Liver (tissue), 9 donors: ENCODE results near the gene RADIL. TPM values are rescaled to one million over a fixed set of nuclear protein-coding genes. Genes with fewer than 3 reads are reported as not detected.

ENCODE experiments used
- DNase-seq: peaks from one replicate; pipeline ENCODE4 v3.0.0-alpha.2; 2017; ENCODE audit warnings: low spot score
- H3K27ac ChIP-seq, 2 donors: one replicate each; pipeline ENCODE4 v1.7.0; 2013; ENCODE audit warnings: inconsistent platforms in 2 of 2, low read length in 2 of 2, control low read depth in 1 of 2, low read depth in 1 of 2, mild to moderate bottlenecking in 1 of 2
- H3K27me3 ChIP-seq, 4 donors: one replicate each; pipeline versions ENCODE4 v1.6.1 to v1.7.0; 2013; ENCODE audit warnings: low read length in 3 of 4, inconsistent platforms in 1 of 4, mild to moderate bottlenecking in 1 of 4, moderate library complexity in 1 of 4; ENCODE audit not compliant: control insufficient read depth in 4 of 4, insufficient read depth in 4 of 4
- H3K36me3 ChIP-seq, 4 donors: one replicate each; pipeline versions ENCODE4 v1.6.1 to v1.7.0; 2013; ENCODE audit warnings: low read length in 3 of 4, mild to moderate bottlenecking in 3 of 4, low read depth in 1 of 4, moderate library complexity in 1 of 4; ENCODE audit not compliant: control insufficient read depth in 4 of 4, insufficient read depth in 3 of 4
- H3K4me1 ChIP-seq, 4 donors: one replicate each; pipeline versions ENCODE4 v1.6.1 to v1.7.0; 2013; ENCODE audit warnings: low read length in 3 of 4, mild to moderate bottlenecking in 3 of 4, moderate library complexity in 1 of 4; ENCODE audit not compliant: control insufficient read depth in 4 of 4, insufficient read depth in 4 of 4
- H3K4me3 ChIP-seq, 3 donors: one replicate each; pipeline versions ENCODE4 v1.6.1 to v1.7.0; 2013; ENCODE audit warnings: low read length in 3 of 3, control low read depth in 1 of 3, low read depth in 1 of 3, mild to moderate bottlenecking in 1 of 3
- H3K9ac ChIP-seq, 2 donors: one replicate each; pipeline ENCODE4 v1.7.0; 2013; ENCODE audit warnings: low read length in 2 of 2, mild to moderate bottlenecking in 2 of 2, moderate library complexity in 2 of 2, control low read depth in 1 of 2, low read depth in 1 of 2
- H3K9me3 ChIP-seq, 4 donors: one replicate each; pipeline versions ENCODE4 v1.6.1 to v1.7.0; 2013; ENCODE audit warnings: low read length in 3 of 4; ENCODE audit not compliant: control insufficient read depth in 4 of 4
- ATF3 ChIP-seq: IDR thresholded peaks from 2 replicates; pipeline ENCODE4 v1.6.1; 2016; ENCODE audit warnings: antibody characterized with exemption
- EGR1 ChIP-seq, 2 donors: IDR thresholded peaks; 2 replicates each; pipeline ENCODE4 v1.6.1; 2016 to 2018; ENCODE audit warnings: antibody characterized with exemption in 2 of 2, low read depth in 2 of 2
- FOXA1 ChIP-seq: IDR thresholded peaks from 2 replicates; pipeline ENCODE4 v1.6.1; 2016; ENCODE audit warnings: antibody characterized with exemption
- FOXA2 ChIP-seq: IDR thresholded peaks from 2 replicates; pipeline ENCODE4 v1.6.1; 2016; ENCODE audit warnings: antibody characterized with exemption
- GABPA ChIP-seq, 2 donors: IDR thresholded peaks in 1 of 2; conservative IDR thresholded peaks in 1 of 2; 2 replicates each; pipeline ENCODE4 v1.6.1; 2016; ENCODE audit warnings: antibody characterized with exemption in 2 of 2, mild to moderate bottlenecking in 1 of 2, moderate library complexity in 1 of 2
- HNF4A ChIP-seq, 2 donors: conservative IDR thresholded peaks; 2 replicates each; pipeline ENCODE4 v1.6.1; 2016; ENCODE audit warnings: antibody characterized with exemption in 2 of 2, mild to moderate bottlenecking in 2 of 2
- HNF4G ChIP-seq: IDR thresholded peaks from 2 replicates; pipeline ENCODE4 v1.6.1; 2016; ENCODE audit warnings: antibody characterized with exemption
- JUND ChIP-seq, 2 donors: IDR thresholded peaks; 2 replicates each; pipeline ENCODE4 v1.6.1; 2016; ENCODE audit warnings: antibody characterized with exemption in 2 of 2
- NR2F2 ChIP-seq: IDR thresholded peaks from 2 replicates; pipeline ENCODE4 v1.6.1; 2016; ENCODE audit warnings: antibody characterized with exemption
- RAD21 ChIP-seq, 2 donors: IDR thresholded peaks; 2 replicates each; pipeline ENCODE4 v1.6.1; 2016; ENCODE audit warnings: antibody characterized with exemption in 2 of 2, mild to moderate bottlenecking in 2 of 2
- REST ChIP-seq: IDR thresholded peaks from 2 replicates; pipeline ENCODE4 v1.6.1; 2016; ENCODE audit warnings: antibody characterized with exemption, mild to moderate bottlenecking
- RXRA ChIP-seq, 2 donors: IDR thresholded peaks; 2 replicates each; pipeline ENCODE4 v1.6.1; 2017 to 2018; ENCODE audit warnings: antibody characterized with exemption in 2 of 2, mild to moderate bottlenecking in 1 of 2
- SP1 ChIP-seq: IDR thresholded peaks from 2 replicates; pipeline ENCODE4 v1.6.1; 2018; ENCODE audit warnings: antibody characterized with exemption, mild to moderate bottlenecking
- TAF1 ChIP-seq: conservative IDR thresholded peaks from 2 replicates; pipeline ENCODE4 v1.6.1; 2016; ENCODE audit warnings: antibody characterized with exemption, mild to moderate bottlenecking
- YY1 ChIP-seq: IDR thresholded peaks from 2 replicates; pipeline ENCODE4 v1.6.1; 2016; ENCODE audit warnings: antibody characterized with exemption, mild to moderate bottlenecking
- WGBS: extraction: QIAGEN DNeasy Blood & Tissue Kit; methylation state at CpG from one replicate; pipeline ENCODE4 v1.1.7; 2013; 5-methylcytosine and 5-hydroxymethylcytosine counted together
- polyA plus RNA-seq, 2 donors: library from polyadenylated mRNA; stranded (reverse) in 1 of 2; unstranded in 1 of 2; fragments of 200-250 nt in 1 of 2; fragments of >200 nt in 1 of 2; fragmentation: Nextera tagmentation in 1 of 2; extraction: Ambion mirVana in 1 of 2; gene quantifications; one replicate each; pipeline versions ENCODE4 v1.2.1 to v1.2.3, GENCODE V29; 2013 to 2015
- total RNA-seq, 2 donors: library from RNA; depleted of rRNA; stranded (reverse); fragments of >200 nt; gene quantifications; one replicate each; pipeline ENCODE4 v1.2.3, GENCODE V29; 2014
- TF ChIP-seq, protein P1 (sequence below): fragments of 150-350 bp; IDR thresholded peaks from 2 replicates; pipeline ENCODE4 v1.5.1; 2017; ENCODE audit warnings: improper control_type of control experiment, low read depth, low read length; ENCODE audit not compliant: missing input control
- TF ChIP-seq, protein P2 (sequence below): IDR thresholded peaks from 2 replicates; pipeline ENCODE4 v1.6.1; 2016; ENCODE audit warnings: antibody characterized with exemption
- TF ChIP-seq, protein P3 (sequence below): IDR thresholded peaks from 2 replicates; pipeline ENCODE4 v1.6.1; 2016; ENCODE audit warnings: antibody characterized with exemption
- donor health status: healthy.
- donor health status: healthy.
- donor health status: healthy.
- donor health status: healthy.
- donor health status: healthy.

Gene RADIL
- total and polyA plus RNA-seq, 4 donors = 0.14 to 0.25 (median 0.21) TPM; not detected in 1

- TF ChIP-seq, protein P1, sequence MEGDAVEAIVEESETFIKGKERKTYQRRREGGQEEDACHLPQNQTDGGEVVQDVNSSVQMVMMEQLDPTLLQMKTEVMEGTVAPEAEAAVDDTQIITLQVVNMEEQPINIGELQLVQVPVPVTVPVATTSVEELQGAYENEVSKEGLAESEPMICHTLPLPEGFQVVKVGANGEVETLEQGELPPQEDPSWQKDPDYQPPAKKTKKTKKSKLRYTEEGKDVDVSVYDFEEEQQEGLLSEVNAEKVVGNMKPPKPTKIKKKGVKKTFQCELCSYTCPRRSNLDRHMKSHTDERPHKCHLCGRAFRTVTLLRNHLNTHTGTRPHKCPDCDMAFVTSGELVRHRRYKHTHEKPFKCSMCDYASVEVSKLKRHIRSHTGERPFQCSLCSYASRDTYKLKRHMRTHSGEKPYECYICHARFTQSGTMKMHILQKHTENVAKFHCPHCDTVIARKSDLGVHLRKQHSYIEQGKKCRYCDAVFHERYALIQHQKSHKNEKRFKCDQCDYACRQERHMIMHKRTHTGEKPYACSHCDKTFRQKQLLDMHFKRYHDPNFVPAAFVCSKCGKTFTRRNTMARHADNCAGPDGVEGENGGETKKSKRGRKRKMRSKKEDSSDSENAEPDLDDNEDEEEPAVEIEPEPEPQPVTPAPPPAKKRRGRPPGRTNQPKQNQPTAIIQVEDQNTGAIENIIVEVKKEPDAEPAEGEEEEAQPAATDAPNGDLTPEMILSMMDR = no peak
- TF ChIP-seq, protein P2, sequence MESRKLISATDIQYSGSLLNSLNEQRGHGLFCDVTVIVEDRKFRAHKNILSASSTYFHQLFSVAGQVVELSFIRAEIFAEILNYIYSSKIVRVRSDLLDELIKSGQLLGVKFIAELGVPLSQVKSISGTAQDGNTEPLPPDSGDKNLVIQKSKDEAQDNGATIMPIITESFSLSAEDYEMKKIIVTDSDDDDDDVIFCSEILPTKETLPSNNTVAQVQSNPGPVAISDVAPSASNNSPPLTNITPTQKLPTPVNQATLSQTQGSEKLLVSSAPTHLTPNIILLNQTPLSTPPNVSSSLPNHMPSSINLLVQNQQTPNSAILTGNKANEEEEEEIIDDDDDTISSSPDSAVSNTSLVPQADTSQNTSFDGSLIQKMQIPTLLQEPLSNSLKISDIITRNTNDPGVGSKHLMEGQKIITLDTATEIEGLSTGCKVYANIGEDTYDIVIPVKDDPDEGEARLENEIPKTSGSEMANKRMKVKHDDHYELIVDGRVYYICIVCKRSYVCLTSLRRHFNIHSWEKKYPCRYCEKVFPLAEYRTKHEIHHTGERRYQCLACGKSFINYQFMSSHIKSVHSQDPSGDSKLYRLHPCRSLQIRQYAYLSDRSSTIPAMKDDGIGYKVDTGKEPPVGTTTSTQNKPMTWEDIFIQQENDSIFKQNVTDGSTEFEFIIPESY = no peak
- TF ChIP-seq RAD21 (IDR thresholded peaks at IDR 0.05) = no peak
Observed at GRCh38 chr7:4895766-4896165, 12.2 kb upstream of the RADIL start (continued).

DNA sequence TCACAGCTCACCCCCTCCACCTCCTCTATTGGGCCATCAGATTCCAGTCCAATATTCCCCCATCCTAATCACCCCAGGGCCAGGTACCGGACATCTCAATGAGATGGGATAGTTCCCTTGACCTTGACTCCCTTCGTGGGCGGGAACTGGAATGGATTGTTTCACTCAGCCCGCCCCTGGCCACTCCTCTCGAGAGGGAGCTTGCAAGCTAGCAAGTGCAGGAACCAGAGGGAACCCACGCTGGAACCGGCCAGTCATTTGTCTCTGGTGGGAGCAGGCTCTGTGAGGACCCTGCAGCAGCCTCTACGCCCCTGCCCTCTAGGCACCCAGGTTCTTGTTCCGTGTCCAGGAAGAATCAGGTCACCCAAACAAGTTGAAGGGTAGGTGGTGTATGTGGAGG, 11.0 kb upstream of the RADIL start:
- 85% methylated on average over 9 of the region's 9 CpGs for WGBS

More for the DNA sequence above, 11.0 kb upstream of the RADIL start:
- Histone ChIP-seq H3K4me1 (no peaks in the 10 kb centered on the region), H3K9ac (no peak overlapping the region), H3K27ac (no peak overlapping the region), H3K4me3 (no peak overlapping the region), H3K27me3 (no peaks in the 10 kb centered on the region), H3K9me3 (peaks cover 0 to 10% (median 8%) of the 10 kb centered on the region in 4 donors), H3K36me3 (no peaks in the 10 kb centered on the region)
- TF ChIP-seq HNF4A (conservative IDR thresholded peaks at IDR 0.05) (no peak), EGR1 (IDR thresholded peaks at IDR 0.05; ENCODE audit: low read depth in 2 of 2) (no peak), YY1 (no peak), HNF4G (no peak), FOXA1 (no peak), JUND (IDR thresholded peaks at IDR 0.05) (no peak), RXRA (IDR thresholded peaks at IDR 0.05) (no peak), TAF1 (no peak), SP1 (no peak), RAD21 (IDR thresholded peaks at IDR 0.05) (no peak), ATF3 (no peak), REST (no peak), FOXA2 (no peak), NR2F2 (no peak), GABPA (IDR thresholded peaks at IDR 0.05 in 1 of 2, conservative IDR thresholded peaks at IDR 0.05 in 1 of 2) (no peak)
- TF ChIP-seq, protein P1 = no peak
- TF ChIP-seq, protein P2 = no peak
- TF ChIP-seq, protein P3, sequence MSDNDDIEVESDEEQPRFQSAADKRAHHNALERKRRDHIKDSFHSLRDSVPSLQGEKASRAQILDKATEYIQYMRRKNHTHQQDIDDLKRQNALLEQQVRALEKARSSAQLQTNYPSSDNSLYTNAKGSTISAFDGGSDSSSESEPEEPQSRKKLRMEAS = no peak
- DNase-seq = no peak
